Kidney capillary endothelial cell (primary cell): ENCODE results near the gene CACHD1.

Experiments
- DNase-seq: peaks from one replicate; pipeline ENCODE4 v3.0.0-alpha.2; 2018; ENCODE audit warnings: low spot score

The CACHD1 gene

DNA sequence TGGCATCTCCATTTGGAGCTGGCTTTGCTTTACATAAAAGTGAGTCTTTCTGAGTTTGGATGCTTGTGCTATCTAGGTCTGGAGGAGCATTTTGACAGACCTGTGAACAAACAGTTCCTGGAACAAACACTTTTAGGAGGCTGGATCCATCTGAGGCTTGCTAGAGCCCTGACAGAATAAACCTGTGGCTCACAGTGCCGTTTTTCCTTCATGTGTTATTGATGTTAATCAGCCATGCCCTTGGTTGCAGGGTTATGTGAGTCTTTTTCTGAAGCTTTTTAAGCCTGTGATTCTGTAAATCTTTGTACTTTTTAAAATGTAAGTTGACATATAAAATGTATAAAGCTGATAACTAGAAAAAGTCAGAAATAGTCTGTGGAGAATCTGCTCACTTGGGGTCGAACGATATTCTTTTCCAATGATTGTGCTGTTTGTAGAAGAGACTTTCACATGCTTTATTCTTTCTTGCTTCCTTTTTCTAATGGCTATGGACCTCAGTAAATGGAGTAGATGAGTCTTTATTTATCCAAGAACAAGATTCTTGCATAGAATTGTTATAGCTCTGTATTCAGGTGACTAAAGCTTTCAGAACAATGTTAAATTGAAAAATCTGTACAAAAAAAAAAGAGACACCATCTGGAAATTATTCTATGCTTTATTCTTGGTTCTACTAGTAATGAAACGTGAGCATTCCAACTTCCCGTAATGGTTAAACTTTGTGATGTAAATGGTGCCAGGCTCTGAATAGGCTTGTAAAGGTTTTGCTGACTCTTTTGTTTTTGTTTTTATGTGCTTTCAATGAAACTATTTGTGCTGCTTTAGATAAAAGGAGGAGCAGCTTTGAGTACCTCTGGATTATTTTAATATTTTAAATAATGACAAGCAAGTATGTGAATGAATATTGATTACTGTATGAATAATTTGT lies 53.7 kb downstream of the CACHD1 start:
- DNase-seq: no peak

DNA sequence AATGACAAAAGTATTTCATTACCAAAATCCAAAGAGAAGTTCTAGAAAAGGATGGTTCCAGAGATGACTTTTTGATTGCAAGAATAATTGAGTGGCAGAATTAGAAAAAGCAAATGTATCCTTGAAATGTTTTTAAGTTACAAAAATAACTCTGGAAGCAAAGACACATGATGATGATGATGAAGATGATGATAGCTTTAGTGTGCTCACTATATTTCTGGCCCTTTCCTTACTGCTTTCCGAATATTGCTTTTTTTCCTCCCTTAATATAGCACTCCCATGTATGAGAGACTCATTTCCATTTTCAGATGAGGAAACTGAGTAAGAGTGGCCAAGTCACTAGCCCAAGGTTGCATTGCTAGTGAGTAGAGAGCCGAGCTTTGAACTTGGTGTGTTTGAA lies 54.7 kb downstream of the CACHD1 start:
- no peak for DNase-seq

DNA sequence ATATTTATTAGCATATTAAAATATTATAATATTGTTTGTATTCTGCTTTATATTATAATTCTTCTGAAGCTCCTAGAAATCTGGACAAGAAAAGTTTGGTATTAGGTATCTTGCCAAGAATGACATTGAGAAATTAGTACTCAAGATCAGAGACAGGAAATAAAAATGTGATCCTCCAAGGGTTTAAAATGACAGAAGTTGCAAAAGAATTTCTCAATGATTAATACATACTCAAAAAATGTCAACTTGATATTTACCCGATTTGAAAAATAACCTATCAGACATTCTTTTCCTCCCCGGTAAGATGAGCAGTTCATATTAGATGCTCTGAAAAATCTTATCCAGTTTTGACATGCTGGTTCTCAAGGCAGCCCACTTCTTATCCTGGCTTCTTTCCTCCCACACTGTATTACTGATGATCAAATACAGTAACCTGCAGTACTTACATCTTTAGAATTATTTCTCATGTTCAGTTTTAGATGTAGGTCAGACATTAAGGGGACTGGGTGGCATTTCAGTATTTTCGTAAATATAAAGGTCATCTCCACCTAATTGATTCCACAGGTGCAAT lies 55.3 kb downstream of the CACHD1 start:
- DNase-seq: no peak

DNA sequence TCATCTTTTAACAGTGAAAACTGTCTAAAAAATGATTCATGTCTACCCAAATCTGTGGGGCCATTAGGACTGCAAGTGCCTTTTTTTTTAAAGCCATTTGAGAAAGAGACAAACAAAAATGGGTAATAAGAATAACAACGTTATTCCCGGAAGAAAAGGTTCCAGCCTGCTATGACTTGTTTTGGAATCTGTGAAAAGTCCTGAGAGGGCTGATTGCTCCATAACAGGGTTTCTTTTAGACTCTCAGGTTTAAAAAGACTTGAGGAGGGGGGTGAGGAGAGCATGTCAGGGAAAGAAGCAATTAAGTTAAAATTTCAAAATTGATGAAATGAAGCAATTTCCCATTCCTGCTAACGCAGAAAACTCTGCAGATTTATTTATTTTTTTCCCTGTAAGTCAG lies 56.4 kb downstream of the CACHD1 start:
- no peak for DNase-seq

DNA sequence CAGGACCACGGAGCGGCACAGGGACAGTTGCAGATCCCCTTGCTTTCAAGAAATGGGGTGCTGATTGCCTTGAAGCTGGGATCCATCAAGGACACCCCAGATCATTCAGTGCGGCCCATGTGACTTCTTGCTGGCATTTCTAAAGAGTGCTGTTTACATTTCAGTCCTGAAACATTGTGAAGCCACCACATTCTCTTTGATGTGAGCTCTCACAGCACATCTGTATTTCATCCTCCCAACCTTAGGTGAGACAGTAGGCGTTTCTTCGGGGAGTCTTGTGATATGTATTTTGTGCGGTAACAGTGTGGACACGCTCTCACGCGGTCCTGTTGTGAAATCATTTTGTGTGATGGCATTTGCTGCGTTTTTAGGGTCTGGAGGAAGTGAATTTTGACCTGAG lies 57.2 kb downstream of the CACHD1 start:
- DNase-seq: no peak

DNA sequence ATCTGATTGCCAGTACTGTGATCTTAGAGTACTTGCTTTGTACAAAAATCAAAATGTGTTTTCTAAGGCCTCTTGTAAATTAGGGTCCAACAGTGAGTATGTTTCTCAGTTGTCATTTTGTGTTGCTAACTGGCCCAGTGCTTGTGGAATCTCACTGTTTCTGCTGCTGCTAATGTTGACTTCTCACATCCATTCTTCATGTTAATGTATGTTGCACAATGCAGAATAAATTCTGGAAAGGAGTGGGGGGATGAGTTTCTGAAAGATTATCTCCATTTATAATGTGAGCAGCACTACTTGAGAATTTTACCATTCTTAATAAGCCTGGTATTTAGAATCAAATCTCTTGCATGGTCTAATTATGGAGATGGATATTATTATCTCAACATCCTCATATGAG lies 57.9 kb downstream of the CACHD1 start:
- DNase-seq: no peak

DNA sequence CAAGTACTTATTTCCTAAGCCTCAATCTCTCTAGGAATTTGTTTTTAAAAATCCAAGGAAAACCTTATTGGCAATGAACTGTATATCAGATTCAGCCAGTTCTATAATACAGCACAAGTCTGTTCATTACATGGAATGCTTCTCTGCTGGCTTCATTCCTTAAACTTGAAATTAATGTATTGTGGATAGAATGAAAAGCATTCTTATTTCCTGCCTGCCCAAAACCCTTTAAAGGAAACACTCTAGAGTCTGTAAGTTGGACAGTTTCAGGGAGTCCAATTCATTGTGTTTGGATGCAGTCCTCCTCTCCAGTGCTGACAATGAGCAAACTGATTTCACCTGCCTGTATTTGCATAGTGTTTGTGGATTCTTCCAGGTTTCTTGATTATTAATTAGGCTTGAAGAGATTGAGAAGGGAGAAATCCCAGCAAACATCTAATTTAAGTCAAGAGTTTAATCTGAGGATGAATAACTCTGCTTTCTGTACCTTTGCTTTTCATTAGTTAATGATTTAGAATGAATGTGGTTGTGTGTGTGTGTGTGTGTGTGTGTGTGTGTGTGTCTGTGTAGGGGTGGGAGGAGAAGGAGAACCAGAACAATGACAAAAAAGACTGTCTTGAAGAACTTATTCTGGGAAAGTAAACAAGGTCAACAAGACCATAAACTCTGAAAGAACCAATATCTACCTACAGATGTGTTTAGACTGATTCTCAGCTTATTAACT lies 61.2 kb downstream of the CACHD1 start:
- no peak for DNase-seq

DNA sequence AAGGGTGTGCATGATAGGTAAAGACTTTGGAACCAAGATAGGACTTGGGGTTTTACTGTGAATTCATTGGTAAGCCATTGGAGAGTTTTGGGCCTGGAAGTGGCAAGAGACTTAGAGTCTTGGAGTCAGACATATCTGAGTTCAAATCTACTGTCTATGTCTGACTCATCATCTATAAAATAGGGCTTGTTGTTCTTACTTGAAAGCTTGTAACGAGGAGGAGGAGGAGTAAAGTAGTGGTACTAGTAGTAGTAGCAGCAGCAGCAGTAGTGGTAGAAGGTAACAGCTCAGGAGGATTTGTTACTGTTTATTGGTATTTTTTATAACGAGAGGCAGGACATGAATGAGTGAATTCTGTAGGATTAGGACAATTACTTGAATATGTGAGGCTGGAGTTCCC lies 62.7 kb downstream of the CACHD1 start:
- no peak for DNase-seq

DNA sequence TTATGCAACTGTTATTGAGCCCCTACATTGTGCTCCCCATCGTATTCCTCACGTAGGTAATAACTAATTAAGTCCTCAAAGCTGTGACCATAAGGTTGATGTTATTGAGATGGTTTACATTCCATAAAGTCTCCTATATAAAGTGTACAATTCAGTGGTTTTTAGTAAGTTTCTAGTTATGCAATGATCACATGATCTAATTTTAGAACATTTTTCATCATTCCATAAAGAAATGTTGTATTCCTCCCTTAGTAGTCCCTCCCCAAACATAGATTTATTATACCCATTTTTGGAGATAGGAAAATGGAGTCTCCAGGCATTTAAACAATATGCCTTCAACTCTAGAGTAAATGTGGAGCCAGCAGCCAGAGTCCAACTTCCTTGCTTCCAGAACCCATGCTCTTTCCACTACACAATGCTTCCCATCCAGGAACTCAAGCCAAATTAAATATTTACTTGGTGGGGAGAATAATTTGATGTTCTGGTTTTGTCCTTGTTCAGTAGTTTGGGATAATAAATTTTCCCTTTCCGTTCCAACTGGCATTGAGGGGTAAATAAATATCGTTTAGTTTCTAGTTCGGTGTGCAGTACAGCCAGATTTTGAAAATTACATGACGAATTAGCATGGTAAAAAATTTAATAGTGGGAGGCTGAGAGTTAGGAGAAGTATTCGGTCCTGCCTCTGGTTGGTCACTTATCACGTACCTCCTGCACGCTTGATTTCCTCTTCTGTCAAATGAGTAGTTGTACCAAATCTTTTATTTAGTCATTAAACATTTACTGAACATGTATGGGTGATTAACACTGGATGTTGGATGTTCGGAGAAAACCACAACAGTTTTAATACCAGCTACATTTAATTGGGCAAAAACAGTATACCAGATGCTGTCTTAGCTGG lies 66.3 kb downstream of the CACHD1 start:
- DNase-seq: no peak

DNA sequence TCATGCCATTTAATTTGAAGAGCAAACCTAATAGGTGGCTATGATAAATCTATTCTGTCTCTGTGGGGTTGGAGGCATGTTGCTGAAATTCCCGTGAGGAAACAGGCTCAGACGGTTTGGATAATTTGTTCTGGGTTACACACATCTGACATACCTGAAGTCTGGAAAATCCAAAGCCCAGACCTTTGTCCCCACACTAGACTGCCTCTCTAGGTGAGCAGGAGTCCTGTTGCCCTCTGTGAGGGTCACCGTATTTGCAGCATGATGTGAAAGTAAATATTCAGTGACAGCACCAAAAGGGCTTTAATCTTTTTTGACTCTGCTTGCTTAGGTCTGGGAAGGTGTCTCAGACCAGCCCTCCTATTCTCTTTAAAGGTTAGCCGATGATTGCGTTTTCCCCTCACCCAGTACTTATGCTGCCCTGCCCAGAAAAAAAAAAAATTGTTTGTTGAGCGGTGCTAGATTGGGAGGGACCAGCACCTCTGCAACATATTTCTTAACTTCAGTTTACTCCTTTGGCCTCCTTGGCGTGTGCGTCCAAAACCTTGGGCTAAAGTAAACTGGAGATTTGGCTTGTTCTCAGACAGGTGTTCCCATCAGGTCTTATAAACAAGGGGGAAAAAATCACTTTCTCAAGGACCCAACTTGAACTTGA lies 67.0 kb downstream of the CACHD1 start:
- DNase-seq: no peak

DNA sequence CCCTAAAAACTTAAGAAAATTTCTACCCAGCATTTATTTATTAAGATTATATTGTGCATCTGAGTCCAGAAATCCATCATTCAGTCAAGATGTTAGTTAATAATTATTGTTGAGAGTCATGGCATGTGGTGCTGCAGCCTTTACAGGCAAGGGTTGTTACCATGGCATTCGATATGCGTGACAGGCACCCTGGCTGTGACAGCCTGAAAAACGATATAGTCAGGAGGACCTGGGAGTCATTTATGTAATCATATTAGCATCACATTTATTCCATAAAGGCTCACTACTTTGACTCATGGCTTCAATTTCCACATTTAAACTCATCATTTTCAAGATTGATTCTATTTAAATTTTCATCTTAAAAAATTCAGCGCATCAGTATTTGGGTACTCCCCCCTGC lies 68.0 kb downstream of the CACHD1 start:
- no peak for DNase-seq

DNA sequence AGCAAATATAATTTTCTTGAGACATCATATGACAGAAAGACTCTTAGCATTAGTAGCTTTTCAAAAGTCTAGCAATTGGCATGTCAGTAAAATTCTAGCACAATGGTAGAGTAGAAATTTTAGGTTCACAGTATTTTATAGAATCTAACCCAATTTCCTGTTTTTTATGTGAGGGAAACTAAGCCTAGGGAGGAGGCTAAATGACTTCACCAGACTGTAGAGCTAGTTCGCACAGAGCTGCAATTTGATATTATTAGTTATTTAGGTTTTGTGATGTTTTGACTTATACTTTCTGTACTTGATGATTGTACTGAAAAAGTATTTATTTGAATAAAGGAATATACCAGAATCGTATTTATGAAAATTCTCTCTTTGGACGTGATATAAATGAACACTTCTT lies 68.5 kb downstream of the CACHD1 start:
- DNase-seq: no peak

DNA sequence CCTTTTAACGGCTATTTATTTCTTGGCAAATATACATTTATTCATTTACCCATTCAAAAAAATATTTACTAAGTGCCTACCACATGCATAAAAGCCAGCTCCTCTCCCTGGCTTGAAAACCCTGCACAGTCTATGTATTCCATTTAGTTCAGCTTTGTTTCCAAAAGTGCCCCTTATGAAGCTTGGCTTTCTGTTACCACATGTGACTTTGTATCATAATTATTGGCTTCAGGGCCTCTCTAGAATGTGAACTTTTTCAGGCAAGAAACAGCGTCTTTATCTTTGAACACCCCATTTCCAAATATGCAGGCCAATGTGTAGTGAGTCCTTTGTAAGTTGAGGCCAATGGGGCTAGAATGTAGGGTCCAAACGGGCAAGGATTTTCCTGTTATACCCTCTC lies 69.4 kb downstream of the CACHD1 start:
- no peak for DNase-seq

DNA sequence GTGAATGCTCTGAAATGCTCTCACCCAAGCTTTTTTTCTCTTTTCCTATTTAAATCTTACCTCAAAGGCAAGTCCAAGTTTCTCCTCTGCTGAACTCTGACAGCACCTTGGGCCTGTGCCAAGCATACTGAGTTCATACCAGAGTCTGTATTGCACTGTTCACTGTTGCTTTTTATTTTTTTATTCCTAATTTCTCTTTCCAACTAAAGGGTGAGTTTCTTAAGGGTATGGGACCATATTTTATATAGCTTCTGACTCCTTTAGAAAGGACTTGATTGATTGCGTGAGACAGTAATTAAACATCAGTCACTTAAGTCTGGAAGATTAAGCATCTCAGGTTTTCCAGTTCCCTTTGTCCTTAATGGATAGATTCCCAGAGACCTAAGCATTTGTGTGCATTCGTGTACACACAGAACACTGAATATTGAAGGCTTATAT lies 69.9 kb downstream of the CACHD1 start:
- DNase-seq: peak; percentile 52

DNA sequence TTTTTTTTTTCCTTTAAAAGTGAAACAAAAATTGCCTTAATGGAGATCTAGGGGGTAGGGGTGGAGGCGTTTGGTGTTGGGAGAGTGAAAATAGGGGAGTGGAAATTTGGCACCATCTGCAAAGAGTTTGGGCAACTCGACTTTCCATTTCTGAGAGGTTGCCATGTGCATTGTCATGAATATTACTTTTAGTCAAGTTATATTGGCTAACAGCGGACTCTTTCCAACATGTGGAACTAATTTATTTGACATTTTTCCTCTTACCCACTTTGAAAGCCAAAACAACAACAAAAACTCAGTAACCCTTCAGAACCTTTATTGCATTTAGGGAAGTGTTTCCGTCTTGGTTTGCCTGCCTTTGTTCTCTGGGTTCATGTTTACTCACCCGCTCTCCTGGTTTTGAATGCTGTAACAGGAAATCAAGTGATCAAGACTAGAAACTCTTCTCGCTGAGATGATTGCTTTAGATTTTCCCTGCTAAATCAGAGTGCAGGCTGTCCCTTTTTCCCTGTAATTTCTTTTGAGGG lies 70.4 kb downstream of the CACHD1 start:
- DNase-seq: peak; percentile 79

DNA sequence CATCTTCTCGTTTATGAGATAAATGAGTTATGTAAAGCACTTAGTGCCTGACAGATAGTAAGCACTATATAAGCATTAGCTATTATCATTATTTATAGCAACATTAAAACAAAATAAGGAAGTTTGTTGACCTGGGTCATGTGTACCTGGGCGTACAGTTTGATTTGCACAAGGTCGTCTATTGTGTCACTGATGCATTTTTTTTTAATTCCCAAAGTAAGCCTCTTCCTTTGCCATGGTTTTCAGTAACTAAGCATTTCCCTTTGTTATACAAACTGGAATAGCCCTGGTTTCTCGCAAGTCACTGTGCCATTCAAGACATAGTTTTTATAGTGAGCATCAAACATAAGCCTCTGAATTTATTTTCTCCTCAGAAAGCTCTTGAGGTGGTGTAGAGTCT lies 72.2 kb downstream of the CACHD1 start:
- DNase-seq: no peak

DNA sequence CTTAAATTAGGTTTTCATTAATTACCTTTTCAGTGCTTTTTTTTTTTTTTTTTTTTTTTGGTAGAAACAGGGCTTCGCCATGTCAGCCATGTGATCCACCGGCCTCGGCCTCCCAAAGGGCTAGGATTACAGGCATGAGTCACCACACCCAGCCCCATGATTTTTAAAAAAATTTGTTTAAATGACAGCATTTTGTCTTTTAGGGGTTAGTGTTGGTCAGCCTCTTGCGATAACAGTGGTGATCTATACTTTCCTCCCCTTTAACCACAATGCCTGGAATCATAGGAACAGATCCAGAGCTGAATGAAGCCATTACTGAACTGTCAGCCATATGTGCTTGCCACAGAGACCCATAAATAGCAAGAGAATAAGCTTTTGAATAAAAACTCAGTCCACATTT lies 73.9 kb downstream of the CACHD1 start:
- no peak for DNase-seq

DNA sequence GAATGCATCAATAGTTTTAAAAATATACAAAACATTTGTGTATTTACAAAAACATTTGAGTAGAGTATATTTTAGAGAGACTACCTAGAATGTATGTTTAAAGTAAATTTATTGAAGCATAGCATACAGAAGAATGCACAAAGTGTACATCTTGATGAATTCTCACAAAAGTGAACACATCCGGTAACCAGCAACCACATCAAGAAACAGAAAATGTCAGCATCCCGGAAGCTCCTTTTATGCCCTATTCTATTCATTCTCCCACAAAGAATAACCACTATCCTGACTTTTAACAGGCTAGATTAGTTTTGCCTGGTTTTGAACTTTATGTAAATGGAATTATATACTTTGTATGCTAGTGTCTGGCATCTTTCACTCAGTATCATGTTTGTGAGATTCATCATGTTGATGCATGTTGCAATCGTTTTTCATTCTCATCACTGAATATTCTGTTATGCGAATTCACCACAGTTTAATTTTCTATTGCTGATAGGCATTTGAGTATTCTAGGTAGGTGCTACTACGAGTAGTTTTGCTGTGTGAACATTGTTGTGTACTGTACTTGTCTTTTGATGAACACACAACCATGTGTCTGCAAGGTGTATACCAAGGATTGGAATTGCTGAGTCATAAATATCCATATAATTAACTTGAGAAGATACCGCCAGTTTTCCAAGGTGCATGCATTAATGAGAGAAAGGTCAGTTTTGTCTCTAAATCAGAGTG lies 75.4 kb downstream of the CACHD1 start:
- DNase-seq: no peak

DNA sequence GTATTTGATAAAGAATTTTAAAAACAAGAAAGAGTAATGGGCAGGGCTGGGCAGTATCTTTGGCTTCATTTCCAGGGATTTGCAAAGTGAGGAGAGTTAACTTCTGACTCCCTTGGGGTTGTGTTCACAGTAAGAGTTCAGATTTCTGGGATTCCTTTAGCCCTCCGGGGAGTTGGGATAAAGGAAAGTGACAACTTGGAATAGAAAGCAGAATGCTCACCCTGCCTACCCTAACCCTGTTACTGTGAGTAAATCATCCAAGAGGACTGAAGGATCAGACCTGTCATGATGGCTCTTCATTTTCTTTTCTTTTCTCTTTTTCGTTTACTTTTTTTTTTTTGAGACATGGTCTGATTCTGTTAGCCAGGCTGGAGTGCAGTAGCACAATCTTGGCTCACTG lies 76.1 kb downstream of the CACHD1 start:
- DNase-seq: no peak

DNA sequence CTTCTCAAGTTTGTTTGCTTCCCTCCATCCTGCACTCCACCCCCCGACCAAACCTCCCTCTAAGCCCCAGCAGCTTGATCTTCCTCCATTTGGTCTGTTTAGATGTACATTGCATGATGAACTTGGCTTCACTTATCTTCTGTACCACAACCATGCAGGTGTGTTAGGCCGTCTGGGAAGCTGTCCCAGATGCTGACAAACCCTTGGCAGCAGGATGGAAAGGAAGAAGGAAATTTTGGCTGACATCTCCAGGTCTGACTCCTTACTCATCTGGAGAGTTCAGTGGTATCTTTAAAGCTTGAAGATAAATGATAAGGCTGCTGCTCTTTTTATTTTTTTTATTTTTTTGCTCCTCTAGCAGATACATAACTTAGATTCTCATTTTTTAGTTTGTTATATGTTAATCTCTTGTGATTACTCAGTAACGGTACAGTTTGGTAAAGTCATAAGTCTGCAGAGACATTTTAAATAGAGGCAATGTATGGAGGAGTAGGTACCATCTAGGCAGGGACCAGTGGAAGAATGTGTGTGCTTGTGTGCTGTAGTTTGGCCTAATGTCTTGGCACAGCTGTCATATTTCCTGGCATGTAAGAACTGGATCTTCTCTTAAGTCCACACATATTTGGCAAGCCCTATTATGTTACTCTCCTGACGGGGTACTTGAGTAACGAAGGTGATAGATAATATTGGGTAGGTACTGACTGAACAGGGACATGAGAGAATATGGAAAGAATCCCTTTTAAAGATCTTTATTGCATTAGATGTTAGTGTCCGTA lies 79.7 kb downstream of the CACHD1 start:
- DNase-seq: no peak
